Measurements from ENCODE around the gene PSME4.

The PSME4 gene

GRCh38 chr2:53970724-53971602, at the start of gene PSME4:
Gene PSME4, minus strand, starts transcription at chr2:53970993. Its CDS starts 209 bp downstream, at chr2:53970784.
- ATAC-seq: peak; percentile 95
- DNase-seq: peak; percentile 98

- ATAC-seq (no peak), DNase-seq (no peak)
Observed at GRCh38 chr2:54015798-54016699, 45.3 kb upstream of the PSME4 start.

- no peak for DNase-seq
- ATAC-seq: no peak
Observed at GRCh38 chr2:54013996-54014395, 43.2 kb upstream of the PSME4 start.

- ATAC-seq: no peak
- DNase-seq: no peak
Observed at GRCh38 chr2:54012538-54013141, 41.8 kb upstream of the PSME4 start.

GRCh38 chr2:54009549-54009948, 38.8 kb upstream of the PSME4 start:
- no peak for ATAC-seq

GRCh38 chr2:54008439-54008838, 37.6 kb upstream of the PSME4 start:
- ATAC-seq: no peak
- DNase-seq: no peak

More at GRCh38 chr2:54009549-54009948, 38.8 kb upstream of the PSME4 start:
- no peak for DNase-seq

GRCh38 chr2:54000524-54000923, 29.7 kb upstream of the PSME4 start:
- no peak for DNase-seq
- ATAC-seq: no peak

GRCh38 chr2:54000122-54000521, 29.3 kb upstream of the PSME4 start:
- ATAC-seq (no peak), DNase-seq (no peak)

- no peak for ATAC-seq
- no peak for DNase-seq
Observed at GRCh38 chr2:53998834-53999233, 28.0 kb upstream of the PSME4 start.

- ATAC-seq (peak; percentile 88), DNase-seq (no peak)
Observed at GRCh38 chr2:53994818-53995808, 24.3 kb upstream of the PSME4 start.

GRCh38 chr2:53991948-53992347, 21.2 kb upstream of the PSME4 start:
- no peak for DNase-seq
- ATAC-seq: no peak

- DNase-seq (no peak), ATAC-seq (no peak)
Observed at GRCh38 chr2:53989210-53989862, 18.5 kb upstream of the PSME4 start.

GRCh38 chr2:53987336-53987921, 16.6 kb upstream of the PSME4 start:
- DNase-seq (no peak), ATAC-seq (no peak)

- DNase-seq (no peak), ATAC-seq (no peak)
Observed at GRCh38 chr2:53985646-53986045, 14.9 kb upstream of the PSME4 start.

- ATAC-seq: peak; percentile 34
- DNase-seq: peak; percentile 27
Observed at GRCh38 chr2:53969968-53970723, 647 bp downstream of the PSME4 start.

GRCh38 chr2:53969285-53969967, 1.4 kb downstream of the PSME4 start:
- no peak for DNase-seq

GRCh38 chr2:53964987-53965687, 5.7 kb downstream of the PSME4 start:
- ATAC-seq: no peak
- no peak for DNase-seq

More at GRCh38 chr2:53969285-53969967, 1.4 kb downstream of the PSME4 start:
- peak; percentile 37 for ATAC-seq

- DNase-seq: no peak
- peak; percentile 51 for ATAC-seq
Observed at GRCh38 chr2:53964257-53964952, 6.4 kb downstream of the PSME4 start.
